Mucosa of rectum (tissue), 2 donors: ENCODE data around the gene JAKMIP1.

Experiments used
- H3K27ac ChIP-seq, 2 donors: one replicate each; pipeline ENCODE4 v1.7.0; 2013; ENCODE audit warnings: inconsistent platforms in 2 of 2, low read depth in 2 of 2, low read length in 2 of 2
- H3K27me3 ChIP-seq, 2 donors: one replicate each; pipeline ENCODE4 v1.7.0; 2013; ENCODE audit warnings: low read length in 2 of 2; ENCODE audit not compliant: control insufficient read depth in 2 of 2, insufficient read depth in 2 of 2
- H3K36me3 ChIP-seq, 2 donors: one replicate each; pipeline ENCODE4 v1.7.0; 2013; ENCODE audit warnings: low read length in 2 of 2; ENCODE audit not compliant: control insufficient read depth in 2 of 2, insufficient read depth in 2 of 2
- H3K4me1 ChIP-seq, 2 donors: one replicate each; pipeline ENCODE4 v1.7.0; 2013; ENCODE audit warnings: low read length in 2 of 2, mild to moderate bottlenecking in 1 of 2; ENCODE audit not compliant: control insufficient read depth in 2 of 2, insufficient read depth in 2 of 2
- H3K4me3 ChIP-seq, 2 donors: one replicate each; pipeline ENCODE4 v1.7.0; 2013; ENCODE audit warnings: low read length in 2 of 2
- H3K9ac ChIP-seq, 2 donors: one replicate each; pipeline ENCODE4 v1.7.0; 2013; ENCODE audit warnings: low read length in 2 of 2, low read depth in 1 of 2, mild to moderate bottlenecking in 1 of 2
- H3K9me3 ChIP-seq, 2 donors: one replicate each; pipeline ENCODE4 v1.7.0; 2013; ENCODE audit warnings: low read length in 2 of 2; ENCODE audit not compliant: control insufficient read depth in 2 of 2
- donor health status: healthy.
- donor health status: Normal muscosa, but diverticular disease.

JAKMIP1 gene

GRCh38 chr4:6165766-6166165, 34.6 kb downstream of the JAKMIP1 start:
- Histone ChIP-seq H3K4me1 (no peaks in the 10 kb centered on the region), H3K36me3 (no peaks in the 10 kb centered on the region), H3K9ac (no peak overlapping the region), H3K27ac (no peak overlapping the region), H3K27me3 (no peaks in the 10 kb centered on the region), H3K4me3 (no peak overlapping the region), H3K9me3 (no peaks in the 10 kb centered on the region)

GRCh38 chr4:6162885-6163284, 37.5 kb downstream of the JAKMIP1 start:
- Histone ChIP-seq H3K27me3 (no peaks in the 10 kb centered on the region), H3K27ac (no peak overlapping the region), H3K36me3 (no peaks in the 10 kb centered on the region), H3K4me1 (no peaks in the 10 kb centered on the region), H3K9ac (no peak overlapping the region), H3K9me3 (no peaks in the 10 kb centered on the region), H3K4me3 (no peak overlapping the region)

GRCh38 chr4:6161921-6162464, 38.4 kb downstream of the JAKMIP1 start:
- no peaks in the 10 kb centered on the region for H3K27me3 ChIP-seq
- no peak overlapping the region for H3K27ac ChIP-seq
- no peaks in the 10 kb centered on the region for H3K9me3 ChIP-seq
- H3K4me3 ChIP-seq: no peak overlapping the region
- H3K9ac ChIP-seq: no peak overlapping the region
- no peaks in the 10 kb centered on the region for H3K36me3 ChIP-seq
- no peaks in the 10 kb centered on the region for H3K4me1 ChIP-seq

- H3K9ac ChIP-seq: no peak overlapping the region
- H3K4me3 ChIP-seq: no peak overlapping the region
- H3K36me3 ChIP-seq: no peaks in the 10 kb centered on the region
- no peak overlapping the region for H3K27ac ChIP-seq
- no peaks in the 10 kb centered on the region for H3K27me3 ChIP-seq
- H3K4me1 ChIP-seq: no peaks in the 10 kb centered on the region
- H3K9me3 ChIP-seq: no peaks in the 10 kb centered on the region
Measured at GRCh38 chr4:6160536-6160935, 39.8 kb downstream of the JAKMIP1 start.

GRCh38 chr4:6157926-6158325, 42.4 kb downstream of the JAKMIP1 start:
- Histone ChIP-seq H3K36me3 (no peaks in the 10 kb centered on the region), H3K9me3 (no peaks in the 10 kb centered on the region), H3K27me3 (no peaks in the 10 kb centered on the region), H3K27ac (no peak overlapping the region), H3K4me3 (no peak overlapping the region), H3K9ac (no peak overlapping the region), H3K4me1 (no peaks in the 10 kb centered on the region)

GRCh38 chr4:6155996-6156750, 44.2 kb downstream of the JAKMIP1 start:
- Histone ChIP-seq H3K36me3 (no peaks in the 10 kb centered on the region), H3K27ac (no peak overlapping the region), H3K4me3 (no peak overlapping the region), H3K27me3 (no peaks in the 10 kb centered on the region), H3K9ac (no peak overlapping the region), H3K9me3 (no peaks in the 10 kb centered on the region), H3K4me1 (no peaks in the 10 kb centered on the region)

- Histone ChIP-seq H3K4me3 (no peak overlapping the region), H3K4me1 (no peaks in the 10 kb centered on the region), H3K27me3 (no peaks in the 10 kb centered on the region), H3K9me3 (no peaks in the 10 kb centered on the region), H3K9ac (no peak overlapping the region), H3K27ac (no peak overlapping the region), H3K36me3 (no peaks in the 10 kb centered on the region)
Measured at GRCh38 chr4:6154875-6155274, 45.5 kb downstream of the JAKMIP1 start.

GRCh38 chr4:6153874-6154273, 46.5 kb downstream of the JAKMIP1 start:
- Histone ChIP-seq H3K27me3 (no peaks in the 10 kb centered on the region), H3K4me1 (no peaks in the 10 kb centered on the region), H3K36me3 (no peaks in the 10 kb centered on the region), H3K4me3 (no peak overlapping the region), H3K9me3 (no peaks in the 10 kb centered on the region), H3K9ac (no peak overlapping the region), H3K27ac (no peak overlapping the region)

GRCh38 chr4:6152869-6153705, 47.3 kb downstream of the JAKMIP1 start:
- H3K9ac ChIP-seq: no peak overlapping the region
- H3K4me3 ChIP-seq: no peak overlapping the region
- no peaks in the 10 kb centered on the region for H3K36me3 ChIP-seq
- H3K27ac ChIP-seq: no peak overlapping the region
- no peaks in the 10 kb centered on the region for H3K27me3 ChIP-seq
- no peaks in the 10 kb centered on the region for H3K4me1 ChIP-seq
- no peaks in the 10 kb centered on the region for H3K9me3 ChIP-seq

- H3K9ac ChIP-seq: no peak overlapping the region
- no peaks in the 10 kb centered on the region for H3K27me3 ChIP-seq
- H3K9me3 ChIP-seq: no peaks in the 10 kb centered on the region
- no peak overlapping the region for H3K4me3 ChIP-seq
- H3K36me3 ChIP-seq: no peaks in the 10 kb centered on the region
- H3K4me1 ChIP-seq: no peaks in the 10 kb centered on the region
- H3K27ac ChIP-seq: no peak overlapping the region
Measured at GRCh38 chr4:6150046-6150735, 50.2 kb downstream of the JAKMIP1 start.
